GM19193 (cell line): ENCODE measurements around the gene SNX13.

Experiments
- POLR2A ChIP-seq: IDR thresholded peaks from 4 replicates; pipeline ENCODE4 v1.6.1; 2011; ENCODE audit not compliant: insufficient read depth, insufficient read length; ENCODE audit errors: extremely low read depth

SNX13 gene

GRCh38 chr7:17936321-17936720 is 4.0 kb downstream of the SNX13 start:
- TF ChIP-seq POLR2A = no peak

- no peak for TF ChIP-seq POLR2A
Measured at GRCh38 chr7:17934612-17935240, 5.6 kb downstream of the SNX13 start.

DNA sequence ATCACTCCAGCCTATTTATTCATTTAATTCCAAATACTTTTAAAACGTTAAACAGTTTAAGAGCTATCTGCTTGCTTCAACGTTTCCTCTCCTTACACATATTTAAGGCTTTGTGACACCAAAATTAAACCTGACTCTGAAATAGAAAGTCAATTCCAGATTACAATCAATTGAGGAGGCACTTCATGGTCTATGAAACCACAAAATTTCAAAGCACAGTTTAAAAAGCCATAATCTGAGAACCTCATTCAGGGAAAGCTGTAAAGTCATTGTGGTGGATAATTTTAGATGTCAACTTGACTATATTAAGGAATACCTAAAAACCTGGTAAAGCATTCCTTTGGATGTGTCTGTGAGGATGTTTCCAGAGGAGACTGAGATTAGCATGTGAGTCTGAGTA is 6.2 kb downstream of the SNX13 start:
- TF ChIP-seq POLR2A = no peak

GRCh38 chr7:17932770-17933169 is 7.5 kb downstream of the SNX13 start:
- TF ChIP-seq POLR2A = no peak

GRCh38 chr7:17931069-17931468 is 9.2 kb downstream of the SNX13 start:
- no peak for TF ChIP-seq POLR2A

GRCh38 chr7:17930546-17930945 is 9.7 kb downstream of the SNX13 start:
- no peak for TF ChIP-seq POLR2A

DNA sequence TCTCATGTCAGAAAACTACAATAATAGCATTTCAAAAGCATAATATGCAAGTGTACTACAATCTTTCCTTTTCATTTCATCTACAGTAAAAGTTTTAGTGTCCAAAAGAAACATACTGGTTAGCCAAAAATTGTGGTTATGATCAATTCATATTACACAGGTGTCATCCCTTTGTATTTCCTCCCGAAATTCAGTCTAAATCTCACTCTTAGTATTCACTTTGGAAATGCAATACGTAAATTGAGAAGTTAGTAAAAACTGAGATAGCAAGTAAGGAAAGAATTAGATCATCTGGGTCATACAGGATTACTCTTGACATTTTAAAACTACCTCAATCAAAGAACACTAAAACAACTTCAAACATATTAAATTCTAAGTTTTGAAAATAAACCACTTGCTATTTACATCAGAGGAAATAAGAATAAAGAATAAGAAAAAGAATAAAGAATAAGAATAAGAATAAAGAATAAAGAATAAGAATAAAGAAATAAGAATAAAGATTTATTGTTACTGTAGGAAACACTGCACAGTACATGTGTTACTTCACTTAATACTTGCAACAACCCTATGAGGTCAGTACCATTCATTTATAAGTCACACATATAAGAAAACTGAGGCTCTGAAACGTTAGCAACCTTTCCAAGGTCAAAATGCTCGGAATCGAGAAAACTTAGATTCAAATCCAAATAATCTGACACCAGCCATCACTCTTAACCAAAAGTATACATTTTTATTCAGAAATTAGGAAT is 10.5 kb downstream of the SNX13 start:
- no peak for TF ChIP-seq POLR2A

DNA sequence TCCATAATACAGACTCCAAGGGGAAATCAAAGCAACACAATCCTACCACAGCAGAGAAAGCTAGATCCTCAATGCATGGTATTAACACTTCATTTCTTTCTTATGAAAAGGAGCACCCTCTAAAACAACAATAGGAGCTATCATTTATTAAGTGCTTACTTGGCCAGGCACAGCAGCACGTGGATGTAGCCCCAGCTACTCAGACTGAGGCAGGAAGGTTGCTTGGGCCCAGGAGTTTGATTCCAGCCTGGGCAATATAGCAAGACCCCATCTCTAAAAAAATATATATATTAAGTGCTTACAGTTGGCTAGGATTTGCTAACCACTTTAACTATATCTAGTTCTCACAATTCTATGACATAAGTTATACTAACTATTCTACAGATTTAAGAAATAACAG is 12.2 kb downstream of the SNX13 start:
- no peak for TF ChIP-seq POLR2A

- TF ChIP-seq POLR2A = no peak
Measured at GRCh38 chr7:17921857-17922416, 18.4 kb downstream of the SNX13 start.

- TF ChIP-seq POLR2A = no peak
Measured at GRCh38 chr7:17917842-17918241, 22.5 kb downstream of the SNX13 start.

GRCh38 chr7:17916786-17917185 is 23.5 kb downstream of the SNX13 start:
- no peak for TF ChIP-seq POLR2A

DNA sequence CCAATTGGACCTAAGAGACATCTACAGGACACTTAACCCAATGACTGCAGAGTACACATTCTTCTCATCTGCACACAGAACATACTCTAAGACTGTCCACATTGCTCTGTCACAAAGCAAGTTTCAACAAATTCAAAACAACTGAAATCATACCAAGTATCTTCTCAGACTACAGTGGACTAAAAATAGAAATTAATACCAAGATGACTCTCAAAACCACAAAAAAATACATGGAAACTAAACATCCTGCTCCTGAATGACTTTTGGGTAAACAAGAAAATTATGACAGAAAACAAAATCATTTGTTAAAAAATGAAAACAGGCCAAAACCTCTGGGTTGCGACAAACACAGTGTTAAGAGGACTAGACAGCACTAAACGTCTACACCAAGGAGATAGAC is 24.5 kb downstream of the SNX13 start:
- no peak for TF ChIP-seq POLR2A

DNA sequence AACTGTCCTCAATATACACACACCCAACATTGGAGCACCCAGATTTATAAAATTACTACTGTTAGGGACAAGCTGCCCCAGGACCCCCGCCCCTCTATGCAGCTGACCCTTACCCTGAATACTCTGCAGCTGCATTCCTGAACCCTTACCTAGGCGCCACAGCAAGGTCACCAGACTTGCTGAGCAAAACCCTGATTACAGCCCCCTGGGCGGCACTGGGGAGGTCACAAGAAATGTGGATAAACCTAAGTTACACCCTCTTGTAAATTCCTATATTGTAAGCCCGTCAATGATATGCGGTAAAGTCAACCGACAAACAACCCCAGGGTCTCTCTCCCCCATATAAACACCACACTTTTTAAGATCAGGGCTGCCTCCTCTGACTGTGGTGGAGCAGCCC is 25.1 kb downstream of the SNX13 start:
- no peak for TF ChIP-seq POLR2A

- TF ChIP-seq POLR2A = no peak
Measured at GRCh38 chr7:17913250-17913649, 27.0 kb downstream of the SNX13 start.

DNA sequence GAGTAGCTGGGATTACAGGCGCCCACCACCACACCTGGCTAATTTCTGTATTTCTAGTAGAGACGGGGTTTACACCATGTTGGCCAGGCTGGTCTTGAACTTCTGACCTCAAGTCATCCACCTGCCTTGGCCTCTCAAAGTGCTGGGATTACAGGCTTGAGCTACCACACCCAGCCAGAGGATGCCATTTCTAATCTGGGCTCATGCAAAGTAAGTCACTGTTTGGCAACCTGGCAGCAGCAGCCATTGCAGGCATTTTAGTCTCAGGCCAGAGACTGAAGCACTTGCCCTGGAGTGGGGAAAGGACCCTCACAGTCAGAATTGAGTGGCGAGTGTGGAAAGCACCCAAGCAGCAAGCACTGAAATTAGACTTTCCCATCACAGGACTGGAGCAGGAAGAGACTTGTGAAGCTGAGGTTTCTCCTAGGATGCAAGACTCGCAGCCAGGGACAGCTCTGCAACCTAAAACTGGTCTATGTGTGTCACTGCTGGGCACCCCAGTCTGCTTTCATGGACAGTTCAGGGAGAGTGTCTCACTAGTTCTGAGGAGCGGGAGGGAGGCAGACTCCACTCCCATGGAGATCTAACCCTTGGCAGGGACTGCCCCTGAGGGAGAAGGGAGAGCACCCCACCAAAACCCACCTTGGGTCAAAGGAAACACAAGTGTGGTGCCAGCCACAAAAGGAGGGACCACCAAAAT is 27.6 kb downstream of the SNX13 start:
- TF ChIP-seq POLR2A = no peak
